Natural killer cell treated with Interleukin-12 subunit alpha and Interleukin-12 subunit beta and Interleukin-15 and Interleukin-18, amount 100 ng/mL, for 72 hours (primary cell): Measurements from ENCODE around the gene CXorf65. TPM values are rescaled to one million over a fixed set of nuclear protein-coding genes. Genes with fewer than 3 reads are reported as not detected.

ENCODE experiments used
- ATAC-seq, 2 donors: fragments of 150-1000 bp; cut with Tn5 transposase in 1 of 2; sonication (Bioruptor Pico), chemical (Tn5 transposase) in 1 of 2; 2 replicates each; pipeline ENCODE4 v1.10.0; 2021
- DNase-seq: peaks from one replicate; pipeline ENCODE4 v3.0.0; 2022; ENCODE audit warnings: low spot score
- H3K27ac Mint-ChIP-seq, 2 donors: 1 replicate in 1 of 2; 2 replicates in 1 of 2; pipeline ENCODE4 v1.8.0; 2022; ENCODE audit warnings: mixed read lengths in 2 of 2, mild to moderate bottlenecking in 1 of 2, moderate library complexity in 1 of 2
- H3K27me3 Mint-ChIP-seq, 2 donors: 1 replicate in 1 of 2; 2 replicates in 1 of 2; pipeline ENCODE4 v1.8.0; 2022; ENCODE audit warnings: mixed read lengths in 2 of 2
- H3K36me3 Mint-ChIP-seq: one replicate; pipeline ENCODE4 v1.8.0; 2022; ENCODE audit warnings: mixed read lengths
- H3K4me1 Mint-ChIP-seq, 2 donors: 1 replicate in 1 of 2; 2 replicates in 1 of 2; pipeline ENCODE4 v1.8.0; 2022; ENCODE audit warnings: low read depth in 2 of 2, mixed read lengths in 2 of 2, mild to moderate bottlenecking in 1 of 2
- H3K4me3 Mint-ChIP-seq: one replicate; pipeline ENCODE4 v1.8.0; 2022; ENCODE audit warnings: mixed read lengths
- H3K9me3 Mint-ChIP-seq: 2 replicates; pipeline ENCODE4 v1.8.0; 2022; ENCODE audit warnings: mixed read lengths
- total RNA-seq, 2 donors: library from RNA; stranded (reverse); gene quantifications; one replicate each; pipeline ENCODE4 v1.2.3, GENCODE V29; 2022

The CXorf65 gene
- total RNA-seq, 2 donors from 2014 or later, result 18.0 to 28.1 TPM

DNA sequence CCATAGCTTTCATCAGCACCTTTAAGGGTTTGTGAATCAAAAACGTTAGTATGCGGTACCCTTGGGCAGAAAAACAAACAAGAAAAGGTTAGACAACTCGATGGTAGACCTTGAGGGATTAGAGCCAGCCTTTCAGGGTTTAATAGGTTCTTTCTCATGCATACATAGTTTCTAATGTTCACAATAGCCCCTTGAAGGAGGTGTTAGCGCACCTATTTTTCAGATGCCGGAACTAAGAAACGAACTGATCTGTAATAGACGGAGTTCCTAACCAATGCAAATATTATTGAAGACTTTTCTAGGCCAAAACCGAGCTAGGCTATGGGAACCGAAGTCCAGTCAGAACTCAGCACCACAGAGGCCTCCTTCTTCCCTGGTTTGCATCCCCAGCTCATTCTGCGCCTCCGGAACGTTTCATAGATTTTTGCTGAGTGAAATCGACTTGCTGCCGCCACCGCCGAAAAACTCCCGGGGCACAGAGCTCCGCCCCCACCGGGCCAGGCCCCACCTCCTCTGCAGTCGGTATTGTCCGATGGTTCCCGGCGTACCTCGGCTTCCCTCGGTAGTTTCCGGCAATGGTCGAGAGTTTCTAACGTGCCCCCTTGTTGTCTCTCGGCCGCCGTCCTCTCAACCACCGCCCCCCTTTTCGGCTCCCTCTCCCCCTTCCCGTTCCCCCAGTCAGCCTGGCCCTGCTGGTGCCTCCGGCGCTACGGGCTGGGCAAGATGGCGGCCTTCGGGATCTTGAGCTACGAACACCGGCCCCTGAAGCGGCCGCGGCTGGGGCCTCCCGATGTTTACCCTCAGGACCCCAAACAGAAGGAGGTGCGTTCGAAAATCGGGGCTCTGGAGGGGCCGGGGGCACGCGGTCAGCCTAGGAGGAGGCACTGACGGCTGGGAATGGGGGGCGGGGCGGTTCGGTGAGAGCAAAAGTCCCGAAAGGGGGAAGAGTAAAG lies 11.8 kb upstream of the CXorf65 start, which contains the start of gene MED12:
MED12 (plus strand) TSS at position 565 of the 953 bp plus-strand sequence; CDS start at position 724, 159 bp downstream.
- ATAC-seq, result peak; percentile 94 to 97
- Mint-ChIP-seq H3K27me3 (peaks cover 0 to 8% of the 10 kb centered on the region in 2 donors), H3K36me3 (peaks cover 10% of the 10 kb centered on the region), H3K4me3 (peak within 1 kb of the TSS; percentile 77), H3K9me3 (no peaks in the 10 kb centered on the region), H3K4me1 (peaks cover 14 to 33% of the 10 kb centered on the region in 2 donors), H3K27ac (peak within 1 kb of the TSS; percentile 69 to 85)
- peak; percentile 84 for DNase-seq

DNA sequence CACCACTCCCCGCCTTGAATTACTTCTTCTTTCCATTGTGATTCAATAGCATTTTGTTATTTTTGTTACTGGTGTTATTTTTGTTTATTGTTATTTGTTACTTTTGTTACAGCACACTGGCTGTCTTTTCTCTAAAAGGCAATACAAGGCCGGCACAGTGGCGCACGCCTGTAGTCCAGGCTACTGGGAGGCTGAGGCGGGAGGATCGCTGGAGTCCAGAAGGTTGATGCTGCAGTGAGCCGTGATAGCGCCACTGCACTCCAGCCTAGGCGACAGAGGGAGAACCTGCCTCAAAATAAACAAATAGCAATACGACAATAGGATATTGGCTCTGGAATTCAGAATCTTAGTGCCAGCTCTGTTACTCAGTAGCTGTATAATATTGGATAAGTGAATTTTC lies 10.8 kb upstream of the CXorf65 start:
- peaks cover 5% of the 10 kb centered on the region for H3K36me3 Mint-ChIP-seq
- H3K4me1 Mint-ChIP-seq, result peaks cover 18 to 33% of the 10 kb centered on the region in 2 donors
- peaks cover 0 to 8% of the 10 kb centered on the region in 2 donors for H3K27me3 Mint-ChIP-seq
- H3K4me3 Mint-ChIP-seq, result peak overlapping the region; percentile 77
- DNase-seq (no peak), ATAC-seq (no peak)
- peak overlapping the region; percentile 69 to 85 for H3K27ac Mint-ChIP-seq
- H3K9me3 Mint-ChIP-seq, result no peaks in the 10 kb centered on the region

DNA sequence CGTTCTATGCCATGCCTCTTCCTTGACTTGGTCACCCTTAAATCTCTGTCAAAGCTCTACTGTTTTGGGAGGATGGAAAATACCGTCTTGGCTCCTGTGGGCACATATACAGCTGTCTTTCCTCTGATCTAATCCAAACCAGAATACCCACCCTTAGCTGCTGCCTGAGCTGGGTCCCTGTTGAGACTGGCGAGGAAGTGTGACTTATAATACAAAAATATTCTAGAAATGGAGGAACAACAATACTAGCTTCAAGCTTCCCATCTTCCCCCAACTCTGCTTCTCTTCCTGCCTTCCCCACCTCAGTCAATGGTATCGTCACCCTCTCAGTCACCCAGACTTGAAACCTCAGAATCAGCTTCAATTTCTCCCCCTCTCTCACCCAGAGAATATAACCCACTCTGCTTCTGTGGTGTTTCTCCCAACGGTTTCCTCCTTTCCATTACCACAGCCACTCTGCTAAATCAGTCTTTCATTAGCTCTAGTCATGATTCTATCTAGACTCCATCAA lies 5.4 kb upstream of the CXorf65 start:
- Mint-ChIP-seq H3K36me3 (peaks cover 19% of the 10 kb centered on the region), H3K4me3 (peak overlapping the region; percentile 98), H3K9me3 (no peaks in the 10 kb centered on the region), H3K27me3 (peaks cover 0 to 6% of the 10 kb centered on the region in 2 donors), H3K27ac (peak overlapping the region; percentile 91 to 98), H3K4me1 (peaks cover 37 to 48% of the 10 kb centered on the region in 2 donors)
- no peak for DNase-seq
- peak; percentile 16 to 36 for ATAC-seq

DNA sequence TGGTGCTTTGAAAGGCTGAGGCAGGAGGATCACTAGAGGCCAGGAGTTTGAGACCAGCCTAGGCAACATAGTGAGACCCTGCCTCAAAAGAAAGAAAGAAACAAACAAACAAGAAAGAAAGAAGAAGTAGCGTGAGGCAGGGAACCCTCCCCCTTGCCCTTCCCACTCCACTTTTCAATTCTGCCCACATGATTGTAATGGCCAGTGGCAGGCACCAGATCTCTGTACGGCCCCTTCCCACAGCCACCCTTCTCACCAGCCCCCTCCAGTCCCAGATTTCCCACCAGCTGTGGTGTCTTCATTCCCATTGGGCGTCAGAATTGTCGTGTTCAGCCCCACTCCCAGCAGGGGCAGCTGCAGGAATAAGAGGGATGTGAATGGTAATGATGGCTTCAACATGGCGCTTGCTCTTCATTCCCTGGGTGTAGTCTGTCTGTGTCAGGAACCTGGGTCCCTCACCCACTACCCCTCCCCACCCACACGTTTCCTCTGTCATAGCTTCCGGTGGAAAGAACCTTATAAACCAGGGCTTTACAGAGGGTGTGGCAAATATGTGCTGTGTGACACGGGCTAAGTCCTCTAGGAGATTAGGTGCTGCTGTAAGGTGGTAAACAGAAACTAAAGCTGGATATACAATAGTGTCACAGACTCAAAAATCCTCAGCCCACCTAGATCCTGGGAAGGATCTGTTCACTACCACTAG lies 4.8 kb upstream of the CXorf65 start, which contains the start of gene IL2RG:
IL2RG (minus strand) TSS at position 437 of the 703 bp plus-strand sequence; CDS start at position 399, 38 bp downstream.
- H3K27ac Mint-ChIP-seq, result peak within 1 kb of the TSS; percentile 91 to 98
- H3K9me3 Mint-ChIP-seq, result no peaks in the 10 kb centered on the region
- peaks cover 40 to 54% of the 10 kb centered on the region in 2 donors for H3K4me1 Mint-ChIP-seq

DNA sequence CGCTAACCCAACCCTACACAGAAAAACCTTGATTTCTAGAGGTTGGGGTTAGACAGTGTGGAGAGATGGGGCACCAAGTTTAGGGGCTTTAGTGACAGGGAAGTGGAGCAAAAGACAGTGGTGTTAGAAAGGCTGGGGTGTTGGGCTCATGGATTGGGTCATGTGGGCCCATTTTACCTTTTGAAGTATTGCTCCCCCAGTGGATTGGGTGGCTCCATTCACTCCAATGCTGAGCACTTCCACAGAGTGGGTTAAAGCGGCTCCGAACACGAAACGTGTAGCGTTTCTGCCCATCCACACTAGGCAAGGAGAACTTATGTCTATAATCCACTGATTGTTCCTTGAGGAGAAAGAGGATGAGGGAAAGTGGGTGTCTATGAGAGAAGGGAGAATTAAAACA lies 2.5 kb upstream of the CXorf65 start:
- Mint-ChIP-seq H3K27ac (peak overlapping the region; percentile 91 to 98), H3K9me3 (no peaks in the 10 kb centered on the region), H3K4me1 (peaks cover 55 to 71% of the 10 kb centered on the region in 2 donors), H3K4me3 (peak overlapping the region; percentile 98), H3K27me3 (peaks cover 0 to 6% of the 10 kb centered on the region in 2 donors), H3K36me3 (peaks cover 25% of the 10 kb centered on the region)
- DNase-seq (no peak), ATAC-seq (no peak)

More for the DNA sequence above, 4.8 kb upstream of the CXorf65 start, which contains the start of gene IL2RG:
- ATAC-seq (peak; percentile 94 to 95), DNase-seq (peak; percentile 89)
- peaks cover 24% of the 10 kb centered on the region for H3K36me3 Mint-ChIP-seq
- H3K4me3 Mint-ChIP-seq, result peak within 1 kb of the TSS; percentile 98
- H3K27me3 Mint-ChIP-seq, result peaks cover 0 to 6% of the 10 kb centered on the region in 2 donors

DNA sequence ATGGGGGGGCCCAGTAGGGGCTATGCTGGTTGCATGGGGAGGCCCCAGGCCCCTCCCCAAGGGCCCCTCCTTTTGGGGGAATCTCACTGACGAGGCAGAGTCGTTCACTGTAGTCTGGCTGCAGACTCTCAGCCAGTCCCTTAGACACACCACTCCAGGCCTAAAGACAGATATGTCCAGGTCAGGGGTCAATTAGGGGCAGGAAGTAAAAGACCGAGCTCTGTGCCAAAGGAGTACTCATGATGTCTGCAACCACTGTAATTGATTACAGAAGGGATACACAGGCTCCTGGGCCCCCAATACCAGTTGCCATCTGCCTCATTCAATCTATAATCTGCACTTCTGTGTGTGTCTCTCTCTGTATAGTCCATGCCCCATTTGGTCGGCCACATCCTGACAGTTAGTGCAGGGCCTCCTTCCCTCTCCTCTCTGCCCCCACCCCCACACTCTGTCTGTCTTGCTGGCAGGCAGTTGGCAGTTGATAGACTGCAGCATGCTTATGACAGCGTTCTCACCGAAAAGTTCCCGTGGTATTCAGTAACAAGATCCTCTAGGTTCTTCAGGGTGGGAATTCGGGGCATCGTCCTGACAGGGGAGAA lies 1.3 kb upstream of the CXorf65 start:
- peaks cover 25% of the 10 kb centered on the region for H3K36me3 Mint-ChIP-seq
- H3K27me3 Mint-ChIP-seq, result peaks cover 0 to 3% of the 10 kb centered on the region in 2 donors
- DNase-seq (no peak), ATAC-seq (peak in 1 of 2 donors; percentile 41)
- peak overlapping the region; percentile 91 to 98 for H3K27ac Mint-ChIP-seq
- H3K9me3 Mint-ChIP-seq, result no peaks in the 10 kb centered on the region
- peak overlapping the region; percentile 98 for H3K4me3 Mint-ChIP-seq
- peaks cover 63 to 70% of the 10 kb centered on the region in 2 donors for H3K4me1 Mint-ChIP-seq

DNA sequence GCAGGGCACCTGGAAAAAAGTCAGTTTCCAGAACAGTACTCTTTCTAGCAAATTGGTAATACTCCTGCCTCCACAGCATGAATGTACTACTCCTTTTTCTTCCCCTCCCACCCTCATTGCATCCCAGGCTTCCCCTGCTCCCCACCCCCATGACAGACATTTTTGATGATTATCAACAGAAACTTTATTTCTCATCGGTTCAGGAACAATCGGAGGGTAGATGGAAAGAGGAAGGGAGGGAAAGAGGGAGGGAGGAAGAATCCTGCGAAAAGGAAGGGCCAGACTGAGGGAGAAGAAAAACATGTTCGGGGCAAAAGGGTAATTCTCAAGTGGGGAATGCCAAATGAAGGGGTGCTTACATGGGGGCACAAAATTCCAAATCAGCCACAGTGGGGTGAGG lies 705 bp upstream of the CXorf65 start:
- Mint-ChIP-seq H3K27ac (peak overlapping the region; percentile 91 to 98), H3K27me3 (peaks cover 0 to 3% of the 10 kb centered on the region in 2 donors), H3K4me3 (peak overlapping the region; percentile 98), H3K4me1 (peaks cover 65 to 71% of the 10 kb centered on the region in 2 donors), H3K9me3 (no peaks in the 10 kb centered on the region), H3K36me3 (peaks cover 25% of the 10 kb centered on the region)
- no peak for DNase-seq
- ATAC-seq, result no peak

DNA sequence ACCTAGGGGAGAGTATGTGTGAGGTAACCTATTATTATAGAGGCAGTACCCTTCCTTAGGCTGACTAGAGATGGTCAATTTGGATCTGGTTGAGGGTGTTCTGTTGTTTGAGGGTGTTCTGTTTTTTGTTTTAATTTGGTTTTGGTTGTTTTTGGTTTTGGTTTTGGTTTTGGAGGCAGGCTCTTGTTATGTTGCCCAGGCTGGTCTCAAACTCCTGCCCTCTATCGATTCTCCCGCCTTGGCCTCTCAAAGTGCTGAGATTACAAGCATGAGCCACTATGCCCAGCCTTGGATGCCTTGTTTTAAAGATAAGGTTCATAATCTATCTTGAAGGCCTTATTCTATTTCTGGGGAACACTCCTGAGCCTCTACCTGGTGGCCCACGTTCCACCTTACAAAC lies 912 bp downstream of the CXorf65 start:
- DNase-seq, result no peak
- Mint-ChIP-seq H3K4me3 (peak overlapping the region; percentile 88), H3K36me3 (peaks cover 20% of the 10 kb centered on the region), H3K9me3 (no peaks in the 10 kb centered on the region), H3K27ac (peak overlapping the region; percentile 91 to 98), H3K4me1 (peaks cover 64 to 70% of the 10 kb centered on the region in 2 donors), H3K27me3 (peaks cover 0 to 3% of the 10 kb centered on the region in 2 donors)
- ATAC-seq, result no peak

DNA sequence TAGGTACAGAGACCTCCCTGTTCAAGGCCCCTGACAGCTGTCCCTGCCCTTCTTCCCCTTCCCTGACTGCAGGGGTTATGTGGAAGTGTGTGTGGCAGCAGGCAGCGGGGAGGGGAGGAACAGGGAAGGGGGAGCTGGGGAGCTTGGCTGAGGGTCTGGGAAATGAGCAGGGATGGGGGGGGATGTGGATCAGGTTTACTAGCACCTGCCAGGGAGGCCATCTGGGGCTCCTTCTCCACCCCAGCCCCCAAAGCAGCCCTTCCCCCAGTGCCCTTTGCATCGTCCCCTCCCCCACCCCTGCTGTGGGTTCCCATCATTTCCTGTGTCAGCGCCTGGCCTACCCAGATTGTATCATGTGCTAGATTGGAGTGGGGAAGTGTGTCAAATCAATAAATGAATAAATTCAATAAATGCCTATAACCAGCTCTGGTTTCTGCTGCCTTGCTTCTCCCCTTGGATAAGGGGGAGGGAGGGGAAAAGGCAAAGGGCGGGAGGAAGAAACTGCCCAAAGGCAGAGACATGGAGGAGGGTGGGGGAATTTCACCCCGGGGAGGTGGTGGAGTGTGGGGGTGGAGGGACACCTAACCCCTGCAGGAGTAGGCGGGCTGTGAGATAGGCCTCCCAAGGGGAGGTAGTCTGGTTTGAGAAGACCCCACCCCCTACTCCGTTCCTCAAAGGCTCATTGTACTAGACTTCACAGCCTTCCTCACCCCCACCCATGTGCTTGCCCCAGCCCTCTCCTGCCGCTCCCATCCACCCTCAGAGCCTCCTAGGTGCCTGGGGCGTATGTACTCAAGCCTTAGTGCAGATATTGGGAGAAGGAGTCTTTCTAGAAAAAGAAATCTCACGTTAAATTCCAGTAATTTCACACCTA lies 3.2 kb downstream of the CXorf65 start:
- DNase-seq (peak; percentile 69), ATAC-seq (peak; percentile 72 to 77)
- peaks cover 11% of the 10 kb centered on the region for H3K36me3 Mint-ChIP-seq
- H3K4me1 Mint-ChIP-seq, result peaks cover 53 to 69% of the 10 kb centered on the region in 2 donors
- H3K27ac Mint-ChIP-seq, result peak overlapping the region; percentile 87 to 91
- peaks cover 0 to 10% of the 10 kb centered on the region in 2 donors for H3K27me3 Mint-ChIP-seq
- H3K9me3 Mint-ChIP-seq, result no peaks in the 10 kb centered on the region
- H3K4me3 Mint-ChIP-seq, result peak overlapping the region; percentile 90

DNA sequence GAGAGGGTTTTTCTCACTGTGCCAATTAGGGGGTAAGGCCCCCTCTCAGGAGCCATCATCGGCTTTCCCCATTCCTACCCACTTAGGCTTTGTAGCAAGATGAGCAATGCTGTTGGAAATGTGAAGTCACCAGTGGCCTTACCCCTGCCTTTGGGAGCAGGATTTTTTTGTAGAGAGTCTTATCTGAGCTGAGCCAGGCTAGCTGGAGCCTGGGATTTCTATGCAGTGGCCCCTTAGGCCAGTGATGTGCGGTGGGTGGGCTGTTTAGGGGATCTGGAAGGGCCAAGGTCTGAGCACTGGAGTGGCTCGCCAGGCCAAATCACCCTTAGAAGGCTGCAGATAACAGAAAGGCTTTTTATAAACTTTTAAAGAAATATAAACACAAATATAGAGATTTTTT lies 4.2 kb downstream of the CXorf65 start:
- peak overlapping the region; percentile 87 to 91 for H3K27ac Mint-ChIP-seq
- peaks cover 6% of the 10 kb centered on the region for H3K36me3 Mint-ChIP-seq
- H3K4me3 Mint-ChIP-seq, result no peak overlapping the region
- ATAC-seq, result no peak
- DNase-seq, result no peak
- peaks cover 0 to 10% of the 10 kb centered on the region in 2 donors for H3K27me3 Mint-ChIP-seq
- H3K4me1 Mint-ChIP-seq, result peaks cover 43 to 65% of the 10 kb centered on the region in 2 donors
- H3K9me3 Mint-ChIP-seq, result no peaks in the 10 kb centered on the region

DNA sequence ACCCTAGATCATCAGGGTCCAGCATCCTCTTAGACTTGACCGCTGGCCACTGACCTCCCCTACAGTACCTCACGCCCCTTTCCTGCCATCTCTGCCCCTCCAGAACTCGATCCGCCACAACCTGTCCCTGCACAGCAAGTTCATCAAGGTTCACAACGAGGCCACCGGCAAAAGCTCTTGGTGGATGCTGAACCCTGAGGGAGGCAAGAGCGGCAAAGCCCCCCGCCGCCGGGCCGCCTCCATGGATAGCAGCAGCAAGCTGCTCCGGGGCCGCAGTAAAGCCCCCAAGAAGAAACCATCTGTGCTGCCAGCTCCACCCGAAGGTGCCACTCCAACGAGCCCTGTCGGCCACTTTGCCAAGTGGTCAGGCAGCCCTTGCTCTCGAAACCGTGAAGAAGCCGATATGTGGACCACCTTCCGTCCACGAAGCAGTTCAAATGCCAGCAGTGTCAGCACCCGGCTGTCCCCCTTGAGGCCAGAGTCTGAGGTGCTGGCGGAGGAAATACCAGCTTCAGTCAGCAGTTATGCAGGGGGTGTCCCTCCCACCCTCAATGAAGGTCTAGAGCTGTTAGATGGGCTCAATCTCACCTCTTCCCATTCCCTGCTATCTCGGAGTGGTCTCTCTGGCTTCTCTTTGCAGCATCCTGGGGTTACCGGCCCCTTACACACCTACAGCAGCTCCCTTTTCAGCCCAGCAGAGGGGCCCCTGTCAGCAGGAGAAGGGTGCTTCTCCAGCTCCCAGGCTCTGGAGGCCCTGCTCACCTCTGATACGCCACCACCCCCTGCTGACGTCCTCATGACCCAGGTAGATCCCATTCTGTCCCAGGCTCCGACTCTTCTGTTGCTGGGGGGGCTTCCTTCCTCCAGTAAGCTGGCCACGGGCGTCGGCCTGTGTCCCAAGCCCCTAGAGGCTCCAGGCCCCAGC lies 5.7 kb downstream of the CXorf65 start:
- Mint-ChIP-seq H3K27me3 (peaks cover 0 to 10% of the 10 kb centered on the region in 2 donors), H3K4me1 (peaks cover 31 to 58% of the 10 kb centered on the region in 2 donors), H3K36me3 (no peaks in the 10 kb centered on the region), H3K4me3 (no peak overlapping the region), H3K9me3 (no peaks in the 10 kb centered on the region), H3K27ac (peak overlapping the region; percentile 33 to 45)
- DNase-seq (no peak), ATAC-seq (no peak)
